Stimulated activated CD8-positive, alpha-beta memory T cell treated with anti-CD3 and anti-CD28 coated beads, Interleukin-12 subunit alpha, Interleukin-12 subunit beta, amount 100 ng/mL, for 1 hour (primary cell): ENCODE measurements around the gene SOX3.

Experiments
- DNase-seq: peaks from one replicate; pipeline ENCODE4 v3.0.0-alpha.2; 2020; ENCODE audit warnings: low read depth

Gene SOX3

GRCh38 chrX:140495739-140496138, 9.1 kb downstream of the SOX3 start:
- no peak for DNase-seq

DNA sequence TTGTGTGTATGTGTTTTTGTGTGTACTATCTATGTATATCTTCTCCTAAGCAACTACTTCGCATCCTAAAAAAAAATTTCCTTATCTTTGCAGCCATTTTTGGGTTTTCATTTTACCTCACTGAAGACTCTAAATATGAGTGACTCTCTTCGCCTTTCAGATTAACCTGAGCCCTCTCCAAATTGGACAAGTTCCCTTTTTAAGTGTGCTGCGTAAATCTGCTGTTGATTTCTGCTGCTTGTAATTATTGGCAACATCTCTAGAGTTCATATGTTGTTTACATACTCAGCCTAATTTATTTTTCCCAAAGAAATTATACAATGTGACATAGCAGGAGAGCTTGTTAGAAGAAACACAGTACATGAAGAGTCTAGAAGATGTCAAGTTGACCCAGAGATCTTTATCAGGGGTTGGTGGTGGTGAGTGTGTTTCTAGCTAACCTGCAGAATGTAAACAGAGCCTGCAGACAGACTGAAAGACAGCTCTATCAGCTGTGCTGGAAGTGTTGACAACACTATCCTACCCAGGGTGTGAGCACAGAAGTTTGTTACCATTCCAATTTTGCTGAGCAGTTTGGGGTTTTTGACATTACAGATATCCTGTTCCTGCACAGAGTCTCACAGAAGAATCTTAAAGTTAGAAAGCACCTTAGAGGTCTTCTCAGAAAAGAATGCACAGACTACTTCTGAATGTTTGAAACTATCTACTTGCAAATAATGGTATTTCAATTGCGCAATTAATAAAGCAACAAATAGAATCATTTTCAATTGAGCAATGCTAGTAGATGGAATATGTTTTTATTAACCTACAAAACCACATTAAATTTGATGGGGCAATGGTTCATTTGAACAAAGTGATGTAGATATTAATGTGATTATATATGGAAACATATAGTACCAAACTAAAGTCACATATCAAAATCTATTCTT, 12.5 kb downstream of the SOX3 start:
- no peak for DNase-seq

DNA sequence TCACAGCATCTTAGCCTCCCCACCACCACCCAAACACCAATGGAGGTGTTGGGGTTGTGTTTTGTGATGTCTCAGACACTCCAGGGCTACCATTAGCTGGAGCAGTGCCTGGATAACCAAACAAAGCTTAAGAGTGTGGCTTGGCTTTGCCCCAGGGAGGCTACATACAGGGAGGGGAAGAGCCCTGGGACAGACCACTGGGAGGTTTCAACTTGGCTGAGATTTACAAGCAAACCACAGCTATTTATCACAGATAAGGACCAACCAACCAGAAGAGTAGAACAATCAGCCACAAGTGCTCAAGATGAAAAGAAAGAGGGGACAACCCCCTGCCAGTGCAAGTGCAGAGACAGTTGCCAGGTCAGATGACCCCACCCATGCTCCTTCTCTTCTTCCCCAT, 24.1 kb downstream of the SOX3 start:
- DNase-seq: no peak

DNA sequence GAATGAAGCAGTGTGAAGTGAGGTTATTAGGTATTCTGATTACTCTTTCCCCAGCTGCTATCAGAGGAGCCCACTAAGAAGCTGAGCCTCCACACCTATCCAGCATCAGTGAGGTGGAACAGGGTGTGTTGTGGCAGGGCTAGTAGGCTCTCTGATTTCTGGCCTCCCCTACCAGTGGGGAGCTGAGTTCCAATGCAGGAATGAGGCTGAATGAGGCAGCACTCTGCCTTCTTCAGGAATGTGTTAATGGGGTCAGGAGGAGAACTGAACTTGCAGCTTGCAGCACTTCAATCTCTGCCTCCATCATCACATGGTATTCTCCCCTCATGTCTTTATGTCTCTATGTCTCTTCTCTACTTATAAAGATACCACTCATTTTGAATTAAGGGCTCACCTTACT, 26.9 kb downstream of the SOX3 start:
- no peak for DNase-seq

GRCh38 chrX:140475025-140475424, 29.8 kb downstream of the SOX3 start:
- no peak for DNase-seq

DNA sequence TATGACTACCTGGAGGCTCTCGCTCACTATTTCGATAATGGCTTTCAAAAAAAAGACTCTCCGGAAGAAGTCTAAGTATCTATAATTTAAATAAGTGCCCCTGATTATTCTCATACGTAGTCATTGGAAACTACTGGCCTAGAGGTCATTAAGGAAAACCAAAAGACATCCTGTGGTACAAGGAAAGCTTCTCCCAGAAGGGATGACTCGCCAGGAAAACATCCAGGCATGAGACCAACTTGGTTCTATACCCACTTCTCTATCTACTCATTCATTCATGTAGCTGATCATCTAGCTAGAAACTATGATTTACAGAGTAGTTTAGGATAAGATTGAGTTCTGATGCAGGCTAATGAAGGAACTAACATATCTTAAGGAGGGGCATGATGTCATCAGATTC, 37.7 kb downstream of the SOX3 start:
- DNase-seq: no peak
